Measurements from ENCODE around the gene RAB6B. TPM values are rescaled to one million over a fixed set of nuclear protein-coding genes. Genes with fewer than 3 reads are reported as not detected.

Gene RAB6B
- polyA plus RNA-seq, 2 of the 4 experiments (the other 2 are of a cell fraction) = 2.4 to 2.5 TPM

- Histone ChIP-seq H3K9me3 (no peaks in the 10 kb centered on the region), H3K27ac (no peak overlapping the region), H3K4me2 (no peak overlapping the region), H3K4me1 (no peaks in the 10 kb centered on the region), H3K4me3 (no peak overlapping the region)
- FAIRE-seq (no peak), ATAC-seq (no peak), DNase-seq (ENCODE audit: low read depth in 1 of 2, low spot score in 1 of 2) (no peak)
- TF ChIP-seq, protein P1, sequence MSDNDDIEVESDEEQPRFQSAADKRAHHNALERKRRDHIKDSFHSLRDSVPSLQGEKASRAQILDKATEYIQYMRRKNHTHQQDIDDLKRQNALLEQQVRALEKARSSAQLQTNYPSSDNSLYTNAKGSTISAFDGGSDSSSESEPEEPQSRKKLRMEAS (IDR thresholded peaks at IDR 0.05) = no peak
- TF ChIP-seq CHD4 (IDR thresholded peaks at IDR 0.05; ENCODE audit: borderline replicate concordance) (no peak), KDM5A (IDR thresholded peaks at IDR 0.05) (no peak), KDM1A (IDR thresholded peaks at IDR 0.05; ENCODE audit: low read depth) (no peak), HOXB13 (CRISPR knock-in tag; IDR thresholded peaks at IDR 0.05; ENCODE audit: low read depth) (no peak), FOSB (CRISPR knock-in tag; IDR thresholded peaks at IDR 0.05) (no peak), TFCP2L1 (CRISPR knock-in tag; IDR thresholded peaks at IDR 0.05) (no peak), RARB (CRISPR knock-in tag; IDR thresholded peaks at IDR 0.05) (no peak), ZNF302 (CRISPR knock-in tag; IDR thresholded peaks at IDR 0.05) (no peak), SMC3 (IDR thresholded peaks at IDR 0.05) (no peak), POLR2A (IDR thresholded peaks at IDR 0.05; ENCODE audit: low read length) (no peak), JUNB (IDR thresholded peaks at IDR 0.05) (no peak), USF2 (IDR thresholded peaks at IDR 0.05) (no peak), MYC (IDR thresholded peaks at IDR 0.05; ENCODE audit: borderline replicate concordance, low read length) (no peak), GATA3 (IDR thresholded peaks at IDR 0.05; ENCODE audit: borderline replicate concordance) (no peak), NR3C1 (IDR thresholded peaks at IDR 0.05) (no peak), RFX5 (IDR thresholded peaks at IDR 0.05) (no peak)
- TF ChIP-seq, protein P2, sequence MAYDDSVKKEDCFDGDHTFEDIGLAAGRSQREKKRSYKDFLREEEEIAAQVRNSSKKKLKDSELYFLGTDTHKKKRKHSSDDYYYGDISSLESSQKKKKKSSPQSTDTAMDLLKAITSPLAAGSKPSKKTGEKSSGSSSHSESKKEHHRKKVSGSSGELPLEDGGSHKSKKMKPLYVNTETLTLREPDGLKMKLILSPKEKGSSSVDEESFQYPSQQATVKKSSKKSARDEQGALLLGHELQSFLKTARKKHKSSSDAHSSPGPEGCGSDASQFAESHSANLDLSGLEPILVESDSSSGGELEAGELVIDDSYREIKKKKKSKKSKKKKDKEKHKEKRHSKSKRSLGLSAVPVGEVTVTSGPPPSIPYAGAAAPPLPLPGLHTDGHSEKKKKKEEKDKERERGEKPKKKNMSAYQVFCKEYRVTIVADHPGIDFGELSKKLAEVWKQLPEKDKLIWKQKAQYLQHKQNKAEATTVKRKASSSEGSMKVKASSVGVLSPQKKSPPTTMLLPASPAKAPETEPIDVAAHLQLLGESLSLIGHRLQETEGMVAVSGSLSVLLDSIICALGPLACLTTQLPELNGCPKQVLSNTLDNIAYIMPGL (CRISPR knock-in tag; IDR thresholded peaks at IDR 0.05; ENCODE audit: borderline replicate concordance) = no peak
- TF ChIP-seq, protein P3, sequence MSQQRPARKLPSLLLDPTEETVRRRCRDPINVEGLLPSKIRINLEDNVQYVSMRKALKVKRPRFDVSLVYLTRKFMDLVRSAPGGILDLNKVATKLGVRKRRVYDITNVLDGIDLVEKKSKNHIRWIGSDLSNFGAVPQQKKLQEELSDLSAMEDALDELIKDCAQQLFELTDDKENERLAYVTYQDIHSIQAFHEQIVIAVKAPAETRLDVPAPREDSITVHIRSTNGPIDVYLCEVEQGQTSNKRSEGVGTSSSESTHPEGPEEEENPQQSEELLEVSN (IDR thresholded peaks at IDR 0.05; ENCODE audit: borderline replicate concordance, low read depth) = no peak
- ChIA-PET CTCF (interaction anchor here (1.2 to 1.7 kb wide), 2 partner anchors 12 to 21 kb away, joined by 3 to 4 read pairs; no protein-coding TSS in a partner anchor), POLR2A (no interaction called here)
- WGBS (ENCODE audit: missing lambda C conversion rate) = 66% methylated on average over 5 of the region's 5 CpGs
Measured at GRCh38 chr3:133853063-133853924, 42.4 kb downstream of the RAB6B start.

DNA sequence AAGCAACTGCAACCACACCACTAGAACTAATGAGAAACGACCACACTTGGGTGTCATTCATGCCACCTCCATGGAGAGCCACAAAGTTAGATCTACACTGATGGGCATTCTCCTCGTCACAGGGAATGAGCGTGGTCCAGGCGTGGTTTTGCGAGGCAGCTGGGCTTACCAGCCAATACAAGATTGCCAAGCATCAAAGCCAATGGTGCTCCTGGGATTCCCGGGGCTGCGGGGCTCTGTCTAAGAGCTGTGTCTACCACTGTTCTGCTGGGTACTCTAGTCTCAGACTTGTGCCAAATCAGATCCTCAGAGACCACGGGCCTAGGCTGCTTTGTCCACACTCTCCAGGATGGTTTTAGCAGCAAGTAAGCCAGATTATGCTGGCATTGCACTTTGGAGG, 43.8 kb downstream of the RAB6B start:
- H3K9me3 ChIP-seq = no peaks in the 10 kb centered on the region
- FAIRE-seq (no peak), ATAC-seq (no peak), DNase-seq (ENCODE audit: low read depth in 1 of 2, low spot score in 1 of 2) (no peak)
- H3K4me2 ChIP-seq = no peak overlapping the region
- CTCF ChIA-PET = no interaction called here
- TF ChIP-seq FOSB (CRISPR knock-in tag; IDR thresholded peaks at IDR 0.05) = no peak
- TF ChIP-seq BCL3 (IDR thresholded peaks at IDR 0.05) = no peak
- no peak for TF ChIP-seq HEYL (CRISPR knock-in tag; IDR thresholded peaks at IDR 0.05)
- TF ChIP-seq FOSL2 (IDR thresholded peaks at IDR 0.05) = no peak
- no peak for TF ChIP-seq FOSL2 (CRISPR knock-in tag; IDR thresholded peaks at IDR 0.05)
- no peak for TF ChIP-seq SMC3 (IDR thresholded peaks at IDR 0.05)
- no peak for TF ChIP-seq ZC3H11A (IDR thresholded peaks at IDR 0.05)
- TF ChIP-seq RAD21 (conservative IDR thresholded peaks at IDR 0.05 in 1 of 2, IDR thresholded peaks at IDR 0.05 in 1 of 2) = no peak
- TF ChIP-seq CHD2 (IDR thresholded peaks at IDR 0.05; ENCODE audit: low read length, partially characterized antibody) = no peak
- no peak for TF ChIP-seq RARB (CRISPR knock-in tag; IDR thresholded peaks at IDR 0.05)
- no peak for TF ChIP-seq NFE2L2 (conservative IDR thresholded peaks at IDR 0.05; ENCODE audit: low read length)
- TF ChIP-seq POLR2A (IDR thresholded peaks at IDR 0.05; ENCODE audit: low read length) = no peak
- no peak overlapping the region for H3K4me3 ChIP-seq
- no peaks in the 10 kb centered on the region for H3K4me1 ChIP-seq
- POLR2A ChIA-PET = no interaction called here
- WGBS (ENCODE audit: missing lambda C conversion rate) = 18% methylated on average over 2 of the region's 8 CpGs
- no peak overlapping the region for H3K27ac ChIP-seq
